ENCODE measurements around the gene CENPV.
"Not testable (repeated sequence)": the region's sequence is repeated elsewhere in the genome, so short reads cannot be mapped to it uniquely, and the experiment has no call there.

Gene CENPV

GRCh38 chr17:16306211-16306610 lies 47.1 kb downstream of the CENPV start:
- DNase-seq = no peak

- DNase-seq = no peak
Observed at GRCh38 chr17:16304830-16305229, 48.4 kb downstream of the CENPV start.

GRCh38 chr17:16302856-16303255 lies 50.4 kb downstream of the CENPV start:
- no peak for DNase-seq

GRCh38 chr17:16301963-16302855 lies 51.1 kb downstream of the CENPV start:
- no peak for DNase-seq

- no peak for DNase-seq
Observed at GRCh38 chr17:16300554-16300953, 52.7 kb downstream of the CENPV start.

GRCh38 chr17:16298140-16298662 lies 55.1 kb downstream of the CENPV start:
- DNase-seq = no peak

- no peak for DNase-seq
Observed at GRCh38 chr17:16297367-16298139, 55.7 kb downstream of the CENPV start.

- DNase-seq = not testable (repeated sequence)
Observed at GRCh38 chr17:16296072-16296471, 57.2 kb downstream of the CENPV start.

- no peak for DNase-seq
Observed at GRCh38 chr17:16294560-16294959, 58.7 kb downstream of the CENPV start.

- DNase-seq = no peak
Observed at GRCh38 chr17:16293931-16294330, 59.3 kb downstream of the CENPV start.
